Uterus (tissue), 2 donors: ENCODE results near the gene LAMB2.

Experiments used
- POLR2A ChIP-seq, 2 donors: fragments of 450-650 bp; IDR thresholded peaks; one replicate each; pipeline ENCODE4 v1.6.1; 2016; ENCODE audit warnings: antibody characterized with exemption in 2 of 2, mild to moderate bottlenecking in 1 of 2, moderate library complexity in 1 of 2
- TF ChIP-seq, protein P1 (sequence below), 4 experiments: fragments of 200-600 bp in 2 of 4; fragments of 450-650 bp in 2 of 4; sonication (generic) in 2 of 4; IDR thresholded peaks; one replicate each; pipeline ENCODE4 v1.5.1; 2016 to 2019; ENCODE audit warnings: antibody characterized with exemption in 4 of 4, mild to moderate bottlenecking in 2 of 4, moderate library complexity in 1 of 4

DNA sequence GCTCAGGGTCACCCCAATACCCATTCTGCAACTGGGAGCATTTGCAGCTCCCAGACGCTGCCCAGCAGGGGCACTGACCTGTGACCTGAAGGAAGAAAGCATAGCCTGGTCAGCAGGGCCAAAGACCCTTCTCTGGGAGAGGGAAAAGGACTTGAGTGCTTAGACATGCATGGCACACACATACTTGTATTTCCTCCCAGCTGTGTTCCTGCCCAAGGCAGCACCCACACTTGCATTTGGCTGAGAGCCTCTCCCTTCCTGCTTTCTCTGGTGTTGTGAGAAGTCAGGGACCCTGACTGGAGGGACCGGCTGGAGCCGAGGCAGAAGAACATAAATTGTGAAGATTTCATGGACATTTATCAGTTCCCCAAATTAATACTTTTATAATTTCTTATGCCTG is 7.2 kb upstream of the LAMB2 start:
- TF ChIP-seq, protein P1, sequence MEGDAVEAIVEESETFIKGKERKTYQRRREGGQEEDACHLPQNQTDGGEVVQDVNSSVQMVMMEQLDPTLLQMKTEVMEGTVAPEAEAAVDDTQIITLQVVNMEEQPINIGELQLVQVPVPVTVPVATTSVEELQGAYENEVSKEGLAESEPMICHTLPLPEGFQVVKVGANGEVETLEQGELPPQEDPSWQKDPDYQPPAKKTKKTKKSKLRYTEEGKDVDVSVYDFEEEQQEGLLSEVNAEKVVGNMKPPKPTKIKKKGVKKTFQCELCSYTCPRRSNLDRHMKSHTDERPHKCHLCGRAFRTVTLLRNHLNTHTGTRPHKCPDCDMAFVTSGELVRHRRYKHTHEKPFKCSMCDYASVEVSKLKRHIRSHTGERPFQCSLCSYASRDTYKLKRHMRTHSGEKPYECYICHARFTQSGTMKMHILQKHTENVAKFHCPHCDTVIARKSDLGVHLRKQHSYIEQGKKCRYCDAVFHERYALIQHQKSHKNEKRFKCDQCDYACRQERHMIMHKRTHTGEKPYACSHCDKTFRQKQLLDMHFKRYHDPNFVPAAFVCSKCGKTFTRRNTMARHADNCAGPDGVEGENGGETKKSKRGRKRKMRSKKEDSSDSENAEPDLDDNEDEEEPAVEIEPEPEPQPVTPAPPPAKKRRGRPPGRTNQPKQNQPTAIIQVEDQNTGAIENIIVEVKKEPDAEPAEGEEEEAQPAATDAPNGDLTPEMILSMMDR (IDR thresholded peaks at IDR 0.05), result no peak
- no peak for TF ChIP-seq POLR2A (IDR thresholded peaks at IDR 0.05)
